Fibroblast of villous mesenchyme (primary cell): Measurements from ENCODE around the gene INPP5A. TPM values are rescaled to one million over a fixed set of nuclear protein-coding genes. Genes with fewer than 3 reads are reported as not detected.

Experiments
- DNase-seq: peaks from one replicate; pipeline ENCODE4 v3.0.0-alpha.2; 2010; ENCODE audit warnings: low read depth
- H3K4me3 ChIP-seq: 2 replicates; pipeline ENCODE4 v1.5.1; 2011; ENCODE audit warnings: low read depth, mild to moderate bottlenecking, low read length
- CTCF ChIP-seq: IDR thresholded peaks from 2 replicates; pipeline ENCODE4 v1.5.1; 2012; ENCODE audit warnings: low read depth, mild to moderate bottlenecking, low read length; ENCODE audit not compliant: insufficient read depth
- total RNA-seq: library from RNA; depleted of rRNA; stranded (reverse); fragments of >200 nt; gene quantifications from 2 replicates; pipeline ENCODE4 v1.2.3, GENCODE V29; 2012

INPP5A gene
- total RNA-seq, 1 donor = 33.2 TPM

- DNase-seq = no peak
- no peak for TF ChIP-seq CTCF
- no peak overlapping the region for H3K4me3 ChIP-seq
These were observed 2.4 kb upstream of the INPP5A start for GRCh38 chr10:132535065-132535651.

GRCh38 chr10:132536241-132536876, 1.2 kb upstream of the INPP5A start:
- DNase-seq = no peak
- H3K4me3 ChIP-seq = peak overlapping the region; percentile 61
- TF ChIP-seq CTCF = peak; percentile 4

GRCh38 chr10:132536877-132537683, 507 bp upstream of the INPP5A start:
- H3K4me3 ChIP-seq = peak overlapping the region; percentile 61
- TF ChIP-seq CTCF = peak; percentile 23
- DNase-seq = peak; percentile 100

- no peak for DNase-seq
- H3K4me3 ChIP-seq = peak overlapping the region; percentile 83
- TF ChIP-seq CTCF = no peak
These were observed 623 bp downstream of the INPP5A start for GRCh38 chr10:132538031-132538789.

- no peak for TF ChIP-seq CTCF
- peak overlapping the region; percentile 83 for H3K4me3 ChIP-seq
- no peak for DNase-seq
These were observed 1.3 kb downstream of the INPP5A start for GRCh38 chr10:132538790-132539421.

- no peak for TF ChIP-seq CTCF
- peak overlapping the region; percentile 83 for H3K4me3 ChIP-seq
- peak; percentile 18 for DNase-seq
These were observed 1.8 kb downstream of the INPP5A start for GRCh38 chr10:132539431-132539839.
